Liver (tissue), 9 donors: Measurements from ENCODE around the gene HPCAL1. TPM values are rescaled to one million over a fixed set of nuclear protein-coding genes. Genes with fewer than 3 reads are reported as not detected.

Experiments
- DNase-seq: peaks from one replicate; pipeline ENCODE4 v3.0.0-alpha.2; 2017; ENCODE audit warnings: low spot score
- H3K27ac ChIP-seq, 2 donors: one replicate each; pipeline ENCODE4 v1.7.0; 2013; ENCODE audit warnings: inconsistent platforms in 2 of 2, low read length in 2 of 2, control low read depth in 1 of 2, low read depth in 1 of 2, mild to moderate bottlenecking in 1 of 2
- H3K27me3 ChIP-seq, 4 donors: one replicate each; pipeline versions ENCODE4 v1.6.1 to v1.7.0; 2013; ENCODE audit warnings: low read length in 3 of 4, inconsistent platforms in 1 of 4, mild to moderate bottlenecking in 1 of 4, moderate library complexity in 1 of 4; ENCODE audit not compliant: control insufficient read depth in 4 of 4, insufficient read depth in 4 of 4
- H3K36me3 ChIP-seq, 4 donors: one replicate each; pipeline versions ENCODE4 v1.6.1 to v1.7.0; 2013; ENCODE audit warnings: low read length in 3 of 4, mild to moderate bottlenecking in 3 of 4, low read depth in 1 of 4, moderate library complexity in 1 of 4; ENCODE audit not compliant: control insufficient read depth in 4 of 4, insufficient read depth in 3 of 4
- H3K4me1 ChIP-seq, 4 donors: one replicate each; pipeline versions ENCODE4 v1.6.1 to v1.7.0; 2013; ENCODE audit warnings: low read length in 3 of 4, mild to moderate bottlenecking in 3 of 4, moderate library complexity in 1 of 4; ENCODE audit not compliant: control insufficient read depth in 4 of 4, insufficient read depth in 4 of 4
- H3K4me3 ChIP-seq, 3 donors: one replicate each; pipeline versions ENCODE4 v1.6.1 to v1.7.0; 2013; ENCODE audit warnings: low read length in 3 of 3, control low read depth in 1 of 3, low read depth in 1 of 3, mild to moderate bottlenecking in 1 of 3
- H3K9ac ChIP-seq, 2 donors: one replicate each; pipeline ENCODE4 v1.7.0; 2013; ENCODE audit warnings: low read length in 2 of 2, mild to moderate bottlenecking in 2 of 2, moderate library complexity in 2 of 2, control low read depth in 1 of 2, low read depth in 1 of 2
- H3K9me3 ChIP-seq, 4 donors: one replicate each; pipeline versions ENCODE4 v1.6.1 to v1.7.0; 2013; ENCODE audit warnings: low read length in 3 of 4; ENCODE audit not compliant: control insufficient read depth in 4 of 4
- ATF3 ChIP-seq: IDR thresholded peaks from 2 replicates; pipeline ENCODE4 v1.6.1; 2016; ENCODE audit warnings: antibody characterized with exemption
- CTCF ChIP-seq: fragments of 150-350 bp; IDR thresholded peaks from 2 replicates; pipeline ENCODE4 v1.5.1; 2017; ENCODE audit warnings: improper control_type of control experiment, low read depth, low read length; ENCODE audit not compliant: missing input control
- EGR1 ChIP-seq, 2 donors: IDR thresholded peaks; 2 replicates each; pipeline ENCODE4 v1.6.1; 2016 to 2018; ENCODE audit warnings: antibody characterized with exemption in 2 of 2, low read depth in 2 of 2
- FOXA1 ChIP-seq: IDR thresholded peaks from 2 replicates; pipeline ENCODE4 v1.6.1; 2016; ENCODE audit warnings: antibody characterized with exemption
- FOXA2 ChIP-seq: IDR thresholded peaks from 2 replicates; pipeline ENCODE4 v1.6.1; 2016; ENCODE audit warnings: antibody characterized with exemption
- GABPA ChIP-seq, 2 donors: IDR thresholded peaks in 1 of 2; conservative IDR thresholded peaks in 1 of 2; 2 replicates each; pipeline ENCODE4 v1.6.1; 2016; ENCODE audit warnings: antibody characterized with exemption in 2 of 2, mild to moderate bottlenecking in 1 of 2, moderate library complexity in 1 of 2
- HNF4A ChIP-seq, 2 donors: conservative IDR thresholded peaks; 2 replicates each; pipeline ENCODE4 v1.6.1; 2016; ENCODE audit warnings: antibody characterized with exemption in 2 of 2, mild to moderate bottlenecking in 2 of 2
- JUND ChIP-seq, 2 donors: IDR thresholded peaks; 2 replicates each; pipeline ENCODE4 v1.6.1; 2016; ENCODE audit warnings: antibody characterized with exemption in 2 of 2
- RAD21 ChIP-seq, 2 donors: IDR thresholded peaks; 2 replicates each; pipeline ENCODE4 v1.6.1; 2016; ENCODE audit warnings: antibody characterized with exemption in 2 of 2, mild to moderate bottlenecking in 2 of 2
- REST ChIP-seq: IDR thresholded peaks from 2 replicates; pipeline ENCODE4 v1.6.1; 2016; ENCODE audit warnings: antibody characterized with exemption, mild to moderate bottlenecking
- RXRA ChIP-seq, 2 donors: IDR thresholded peaks; 2 replicates each; pipeline ENCODE4 v1.6.1; 2017 to 2018; ENCODE audit warnings: antibody characterized with exemption in 2 of 2, mild to moderate bottlenecking in 1 of 2
- SP1 ChIP-seq: IDR thresholded peaks from 2 replicates; pipeline ENCODE4 v1.6.1; 2018; ENCODE audit warnings: antibody characterized with exemption, mild to moderate bottlenecking
- TAF1 ChIP-seq: conservative IDR thresholded peaks from 2 replicates; pipeline ENCODE4 v1.6.1; 2016; ENCODE audit warnings: antibody characterized with exemption, mild to moderate bottlenecking
- YY1 ChIP-seq: IDR thresholded peaks from 2 replicates; pipeline ENCODE4 v1.6.1; 2016; ENCODE audit warnings: antibody characterized with exemption, mild to moderate bottlenecking
- WGBS: extraction: QIAGEN DNeasy Blood & Tissue Kit; methylation state at CpG from one replicate; pipeline ENCODE4 v1.1.7; 2013; 5-methylcytosine and 5-hydroxymethylcytosine counted together
- polyA plus RNA-seq, 2 donors: library from polyadenylated mRNA; stranded (reverse) in 1 of 2; unstranded in 1 of 2; fragments of 200-250 nt in 1 of 2; fragments of >200 nt in 1 of 2; fragmentation: Nextera tagmentation in 1 of 2; extraction: Ambion mirVana in 1 of 2; gene quantifications; one replicate each; pipeline versions ENCODE4 v1.2.1 to v1.2.3, GENCODE V29; 2013 to 2015
- total RNA-seq, 2 donors: library from RNA; depleted of rRNA; stranded (reverse); fragments of >200 nt; gene quantifications; one replicate each; pipeline ENCODE4 v1.2.3, GENCODE V29; 2014
- TF ChIP-seq, protein P1 (sequence below): IDR thresholded peaks from 2 replicates; pipeline ENCODE4 v1.6.1; 2016; ENCODE audit warnings: antibody characterized with exemption
- TF ChIP-seq, protein P2 (sequence below): IDR thresholded peaks from 2 replicates; pipeline ENCODE4 v1.6.1; 2016; ENCODE audit warnings: antibody characterized with exemption
- donor health status: healthy.
- donor health status: healthy.
- donor health status: healthy.
- donor health status: healthy.
- donor health status: healthy.

The HPCAL1 gene
- total and polyA plus RNA-seq, 4 donors = 17.3 to 27.9 (median 22.9) TPM

- no peaks in the 10 kb centered on the region for H3K27me3 ChIP-seq
- no peak overlapping the region for H3K9ac ChIP-seq
- H3K36me3 ChIP-seq = peaks cover 0 to 3% (median 0%) of the 10 kb centered on the region in 4 donors
- peaks cover 0 to 26% (median 12%) of the 10 kb centered on the region in 4 donors for H3K4me1 ChIP-seq
- no peak overlapping the region for H3K4me3 ChIP-seq
- DNase-seq = no peak
- H3K27ac ChIP-seq = no peak overlapping the region
- H3K9me3 ChIP-seq = no peaks in the 10 kb centered on the region
- TF ChIP-seq SP1 (no peak), EGR1 (IDR thresholded peaks at IDR 0.05; ENCODE audit: low read depth in 2 of 2) (no peak), REST (no peak), YY1 (no peak), GABPA (IDR thresholded peaks at IDR 0.05 in 1 of 2, conservative IDR thresholded peaks at IDR 0.05 in 1 of 2) (no peak), CTCF (no peak), FOXA2 (no peak)
- WGBS = 95% methylated on average over 7 of the region's 7 CpGs
Observed at GRCh38 chr2:10340593-10340975, 37.9 kb downstream of the HPCAL1 start.

- DNase-seq = no peak
- Histone ChIP-seq H3K36me3 (peaks cover 0 to 3% (median 0%) of the 10 kb centered on the region in 4 donors), H3K27ac (no peak overlapping the region), H3K9ac (no peak overlapping the region), H3K4me3 (no peak overlapping the region), H3K9me3 (no peaks in the 10 kb centered on the region), H3K4me1 (peaks cover 3 to 32% (median 16%) of the 10 kb centered on the region in 4 donors), H3K27me3 (no peaks in the 10 kb centered on the region)
- TF ChIP-seq RXRA (IDR thresholded peaks at IDR 0.05) (no peak), TAF1 (no peak), HNF4A (conservative IDR thresholded peaks at IDR 0.05) (no peak), ATF3 (no peak), CTCF (no peak), RAD21 (IDR thresholded peaks at IDR 0.05) (no peak), FOXA2 (no peak), FOXA1 (no peak), JUND (IDR thresholded peaks at IDR 0.05) (no peak), EGR1 (IDR thresholded peaks at IDR 0.05; ENCODE audit: low read depth in 2 of 2) (no peak)
- TF ChIP-seq, protein P1, sequence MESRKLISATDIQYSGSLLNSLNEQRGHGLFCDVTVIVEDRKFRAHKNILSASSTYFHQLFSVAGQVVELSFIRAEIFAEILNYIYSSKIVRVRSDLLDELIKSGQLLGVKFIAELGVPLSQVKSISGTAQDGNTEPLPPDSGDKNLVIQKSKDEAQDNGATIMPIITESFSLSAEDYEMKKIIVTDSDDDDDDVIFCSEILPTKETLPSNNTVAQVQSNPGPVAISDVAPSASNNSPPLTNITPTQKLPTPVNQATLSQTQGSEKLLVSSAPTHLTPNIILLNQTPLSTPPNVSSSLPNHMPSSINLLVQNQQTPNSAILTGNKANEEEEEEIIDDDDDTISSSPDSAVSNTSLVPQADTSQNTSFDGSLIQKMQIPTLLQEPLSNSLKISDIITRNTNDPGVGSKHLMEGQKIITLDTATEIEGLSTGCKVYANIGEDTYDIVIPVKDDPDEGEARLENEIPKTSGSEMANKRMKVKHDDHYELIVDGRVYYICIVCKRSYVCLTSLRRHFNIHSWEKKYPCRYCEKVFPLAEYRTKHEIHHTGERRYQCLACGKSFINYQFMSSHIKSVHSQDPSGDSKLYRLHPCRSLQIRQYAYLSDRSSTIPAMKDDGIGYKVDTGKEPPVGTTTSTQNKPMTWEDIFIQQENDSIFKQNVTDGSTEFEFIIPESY = no peak
- TF ChIP-seq, protein P2, sequence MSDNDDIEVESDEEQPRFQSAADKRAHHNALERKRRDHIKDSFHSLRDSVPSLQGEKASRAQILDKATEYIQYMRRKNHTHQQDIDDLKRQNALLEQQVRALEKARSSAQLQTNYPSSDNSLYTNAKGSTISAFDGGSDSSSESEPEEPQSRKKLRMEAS = no peak
- WGBS = 89% methylated on average over 8 of the region's 8 CpGs
Observed at GRCh38 chr2:10341193-10341592, 38.5 kb downstream of the HPCAL1 start.
